RWPE2 (cell line): ENCODE data around the gene HDAC9.
A peak's percentile ranks its signal among the peaks of the same experiment; 100 is the strongest.

Experiments
- ATAC-seq: fragments of 200-7000 bp; cut with Tn5 transposase; 3 replicates; pipeline ENCODE4 v1.9.1; 2021; ENCODE audit warnings: low read depth
- DNase-seq: peaks from one replicate; pipeline ENCODE4 v3.0.0-alpha.2; 2020; ENCODE audit warnings: low spot score
- H3K27ac ChIP-seq: fragments of 450-650 bp; 2 replicates; pipeline ENCODE4 v1.5.1; 2017; ENCODE audit warnings: mild to moderate bottlenecking; ENCODE audit not compliant: poor library complexity, severe bottlenecking
- H3K27me3 ChIP-seq: fragments of 250-450 bp; sonication (Bioruptor Pico); 2 replicates; pipeline ENCODE4 v1.5.1; 2021; ENCODE audit warnings: mild to moderate bottlenecking, moderate library complexity; ENCODE audit not compliant: insufficient read depth, poor library complexity, severe bottlenecking
- H3K36me3 ChIP-seq: fragments of 250-450 bp; sonication (Bioruptor Pico); 2 replicates; pipeline ENCODE4 v1.5.1; 2020; ENCODE audit warnings: low read depth, mild to moderate bottlenecking, moderate library complexity
- H3K4me1 ChIP-seq: fragments of 250-450 bp; sonication (Bioruptor Pico); 2 replicates; pipeline ENCODE4 v1.5.1; 2021; ENCODE audit warnings: mild to moderate bottlenecking, moderate library complexity; ENCODE audit not compliant: insufficient read depth, poor library complexity, severe bottlenecking
- H3K4me3 ChIP-seq: fragments of 250-450 bp; sonication (Bioruptor Pico); 2 replicates; pipeline ENCODE4 v1.5.1; 2021; ENCODE audit warnings: mild to moderate bottlenecking, moderate library complexity; ENCODE audit not compliant: severe bottlenecking
- H3K9me3 ChIP-seq: fragments of 250-450 bp; sonication (Bioruptor Pico); 2 replicates; pipeline ENCODE4 v1.5.1; 2021; ENCODE audit warnings: mild to moderate bottlenecking, moderate library complexity; ENCODE audit not compliant: severe bottlenecking
- CTCF ChIP-seq: fragments of 450-650 bp; IDR thresholded peaks from one replicate; pipeline ENCODE4 v1.5.1; 2017; ENCODE audit warnings: mild to moderate bottlenecking, moderate library complexity; ENCODE audit not compliant: poor library complexity, severe bottlenecking

HDAC9 gene

GRCh38 chr7:19020062-19020461, 524.5 kb downstream of the HDAC9 start:
- Histone ChIP-seq H3K36me3 (no peaks in the 10 kb centered on the region), H3K9me3 (no peaks in the 10 kb centered on the region), H3K27me3 (no peaks in the 10 kb centered on the region), H3K27ac (peak overlapping the region; percentile 69), H3K4me3 (no peak overlapping the region), H3K4me1 (peaks cover 23% of the 10 kb centered on the region)
- ATAC-seq (peak; percentile 77), DNase-seq (no peak)
- TF ChIP-seq CTCF: peak; percentile 9

- no peaks in the 10 kb centered on the region for H3K27me3 ChIP-seq
- ATAC-seq (peak; percentile 78), DNase-seq (no peak)
- H3K9me3 ChIP-seq: no peaks in the 10 kb centered on the region
- no peaks in the 10 kb centered on the region for H3K36me3 ChIP-seq
- TF ChIP-seq CTCF: no peak
- peaks cover 23% of the 10 kb centered on the region for H3K4me1 ChIP-seq
- no peak overlapping the region for H3K4me3 ChIP-seq
- peak overlapping the region; percentile 69 for H3K27ac ChIP-seq
Observed at GRCh38 chr7:19020711-19021110, 525.2 kb downstream of the HDAC9 start.

- peaks cover 34% of the 10 kb centered on the region for H3K4me1 ChIP-seq
- no peak overlapping the region for H3K4me3 ChIP-seq
- ATAC-seq: no peak
- no peaks in the 10 kb centered on the region for H3K9me3 ChIP-seq
- H3K27me3 ChIP-seq: no peaks in the 10 kb centered on the region
- no peak for TF ChIP-seq CTCF
- no peaks in the 10 kb centered on the region for H3K36me3 ChIP-seq
- no peak overlapping the region for H3K27ac ChIP-seq
- DNase-seq: no peak
Observed at GRCh38 chr7:19023477-19023876, 527.9 kb downstream of the HDAC9 start.

GRCh38 chr7:19024261-19024660, 528.7 kb downstream of the HDAC9 start:
- peaks cover 34% of the 10 kb centered on the region for H3K4me1 ChIP-seq
- H3K27ac ChIP-seq: peak overlapping the region; percentile 24
- DNase-seq (no peak), ATAC-seq (peak; percentile 53)
- TF ChIP-seq CTCF: no peak
- H3K9me3 ChIP-seq: no peaks in the 10 kb centered on the region
- no peaks in the 10 kb centered on the region for H3K36me3 ChIP-seq
- H3K4me3 ChIP-seq: no peak overlapping the region
- H3K27me3 ChIP-seq: no peaks in the 10 kb centered on the region

GRCh38 chr7:19026888-19027287, 531.3 kb downstream of the HDAC9 start:
- no peaks in the 10 kb centered on the region for H3K36me3 ChIP-seq
- H3K4me3 ChIP-seq: no peak overlapping the region
- ATAC-seq: peak; percentile 87
- peaks cover 19% of the 10 kb centered on the region for H3K4me1 ChIP-seq
- TF ChIP-seq CTCF: no peak
- H3K9me3 ChIP-seq: no peaks in the 10 kb centered on the region
- no peaks in the 10 kb centered on the region for H3K27me3 ChIP-seq
- DNase-seq: no peak
- peak overlapping the region; percentile 14 for H3K27ac ChIP-seq
